ELR (cell line): ENCODE measurements around the gene LRRC71.

Source experiments
- DNase-seq: peaks from one replicate; pipeline ENCODE4 v3.0.0-alpha.2; 2015; ENCODE audit warnings: low read depth

Gene LRRC71

GRCh38 chr1:156947127-156947526, 26.7 kb downstream of the LRRC71 start:
- no peak for DNase-seq

- DNase-seq: no peak
Observed at GRCh38 chr1:156947818-156948525, 27.5 kb downstream of the LRRC71 start.

GRCh38 chr1:156948708-156949107, 28.3 kb downstream of the LRRC71 start:
- DNase-seq: peak; percentile 14

GRCh38 chr1:156949127-156949526, 28.7 kb downstream of the LRRC71 start:
- DNase-seq: no peak

- no peak for DNase-seq
Observed at GRCh38 chr1:156951371-156951770, 30.9 kb downstream of the LRRC71 start.

GRCh38 chr1:156953571-156953970, 33.1 kb downstream of the LRRC71 start:
- no peak for DNase-seq

- DNase-seq: no peak
Observed at GRCh38 chr1:156956333-156956732, 35.9 kb downstream of the LRRC71 start.

- no peak for DNase-seq
Observed at GRCh38 chr1:156957634-156958033, 37.2 kb downstream of the LRRC71 start.

GRCh38 chr1:156958247-156958714, 37.8 kb downstream of the LRRC71 start:
- peak; percentile 42 for DNase-seq

GRCh38 chr1:156959414-156959813, 39.0 kb downstream of the LRRC71 start:
- DNase-seq: no peak

GRCh38 chr1:156959925-156960324, 39.5 kb downstream of the LRRC71 start:
- no peak for DNase-seq

GRCh38 chr1:156961709-156962108, 41.3 kb downstream of the LRRC71 start:
- DNase-seq: peak; percentile 56

GRCh38 chr1:156963621-156964020, 43.2 kb downstream of the LRRC71 start:
- DNase-seq: no peak

GRCh38 chr1:156964441-156964840, 44.0 kb downstream of the LRRC71 start:
- DNase-seq: peak; percentile 35

- no peak for DNase-seq
Observed at GRCh38 chr1:156969496-156969895, 49.1 kb downstream of the LRRC71 start.

GRCh38 chr1:156970017-156970416, 49.6 kb downstream of the LRRC71 start:
- no peak for DNase-seq

- DNase-seq: no peak
Observed at GRCh38 chr1:156973417-156973816, 53.0 kb downstream of the LRRC71 start.

GRCh38 chr1:156975084-156975483, 54.7 kb downstream of the LRRC71 start:
- no peak for DNase-seq

GRCh38 chr1:156980551-156980950, 60.1 kb downstream of the LRRC71 start:
- DNase-seq: no peak
